ENCODE data around the gene TTC17. TPM values are rescaled to one million over a fixed set of nuclear protein-coding genes. Genes with fewer than 3 reads are reported as not detected.

TTC17 gene
- polyA plus RNA-seq, 1 donor (not counting 4 experiments of a cell fraction or from before 2014, with no cell fraction given) = 53.4 TPM

DNA sequence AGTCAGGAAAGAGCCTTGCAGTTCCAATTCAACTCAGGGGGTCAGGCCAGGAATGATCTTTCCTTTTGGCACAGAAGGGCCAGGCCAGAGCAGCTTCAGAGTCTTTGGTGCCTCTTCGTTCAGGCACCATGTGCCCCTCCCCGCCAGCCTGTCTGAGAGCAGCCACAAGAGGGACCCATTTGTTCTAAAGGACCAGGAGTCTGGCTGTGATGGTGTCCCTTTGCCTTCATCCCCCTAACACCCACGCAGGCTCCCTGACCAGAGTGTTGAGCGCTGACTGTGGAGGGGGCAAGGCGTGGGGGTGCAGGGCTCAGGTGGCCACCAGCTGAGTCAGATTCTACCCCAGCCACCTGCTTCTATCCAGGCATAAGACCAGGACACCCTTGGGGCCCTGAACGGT lies 156.4 kb downstream of the TTC17 start:
- no peak overlapping the region for H3K9ac ChIP-seq (ENCODE audit: control insufficient read depth, extremely low read depth, insufficient read depth, low read length)
- no peak overlapping the region for H3K4me3 ChIP-seq (ENCODE audit: control insufficient read depth in 2 of 3, extremely low read depth in 1 of 3, insufficient read depth in 2 of 3, low read depth in 1 of 3, low read length in 3 of 3)
- H3K36me3 ChIP-seq (ENCODE audit: control insufficient read depth in 2 of 2, extremely low read depth in 1 of 2, insufficient read depth in 2 of 2, low read length in 2 of 2) = no peaks in the 10 kb centered on the region
- H2AFZ ChIP-seq (ENCODE audit: control insufficient read depth, low read length) = no peak overlapping the region
- no peaks in the 10 kb centered on the region for H3K9me1 ChIP-seq (ENCODE audit: control insufficient read depth, extremely low read depth, insufficient read depth, low read length)
- no peaks in the 10 kb centered on the region for H3K79me2 ChIP-seq (ENCODE audit: control insufficient read depth, insufficient read depth, low read length)
- H3K4me2 ChIP-seq (ENCODE audit: control insufficient read depth, extremely low read depth, insufficient read depth, low read depth, low read length) = no peak overlapping the region
- no peak for DNase-seq (ENCODE audit: low read depth, low spot score)
- H3K4me1 ChIP-seq (ENCODE audit: control insufficient read depth, extremely low read depth, insufficient read depth, low read length) = peaks cover 3% of the 10 kb centered on the region
- no peak overlapping the region for H3K27ac ChIP-seq (ENCODE audit: control insufficient read depth, insufficient read depth, low read length)
- TF ChIP-seq, protein P1, sequence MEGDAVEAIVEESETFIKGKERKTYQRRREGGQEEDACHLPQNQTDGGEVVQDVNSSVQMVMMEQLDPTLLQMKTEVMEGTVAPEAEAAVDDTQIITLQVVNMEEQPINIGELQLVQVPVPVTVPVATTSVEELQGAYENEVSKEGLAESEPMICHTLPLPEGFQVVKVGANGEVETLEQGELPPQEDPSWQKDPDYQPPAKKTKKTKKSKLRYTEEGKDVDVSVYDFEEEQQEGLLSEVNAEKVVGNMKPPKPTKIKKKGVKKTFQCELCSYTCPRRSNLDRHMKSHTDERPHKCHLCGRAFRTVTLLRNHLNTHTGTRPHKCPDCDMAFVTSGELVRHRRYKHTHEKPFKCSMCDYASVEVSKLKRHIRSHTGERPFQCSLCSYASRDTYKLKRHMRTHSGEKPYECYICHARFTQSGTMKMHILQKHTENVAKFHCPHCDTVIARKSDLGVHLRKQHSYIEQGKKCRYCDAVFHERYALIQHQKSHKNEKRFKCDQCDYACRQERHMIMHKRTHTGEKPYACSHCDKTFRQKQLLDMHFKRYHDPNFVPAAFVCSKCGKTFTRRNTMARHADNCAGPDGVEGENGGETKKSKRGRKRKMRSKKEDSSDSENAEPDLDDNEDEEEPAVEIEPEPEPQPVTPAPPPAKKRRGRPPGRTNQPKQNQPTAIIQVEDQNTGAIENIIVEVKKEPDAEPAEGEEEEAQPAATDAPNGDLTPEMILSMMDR (optimal IDR thresholded peaks at IDR 0.05 in 1 of 3, IDR thresholded peaks at IDR 0.05 in 1 of 3, conservative IDR thresholded peaks at IDR 0.05 in 1 of 3; ENCODE audit: extremely low read depth in 1 of 3, insufficient read depth in 2 of 3, low read length in 3 of 3) = peak in 2 of 3 experiments; percentile 20 to 39
- no peak for TF ChIP-seq EZH2 (IDR thresholded peaks at IDR 0.05; ENCODE audit: low read length)
- H3K9me3 ChIP-seq (ENCODE audit: control insufficient read depth, low read depth, low read length) = peaks cover 3% of the 10 kb centered on the region
- H3K27me3 ChIP-seq (ENCODE audit: control insufficient read depth, extremely low read depth, insufficient read depth, low read length) = peaks cover 3% of the 10 kb centered on the region
- dilution Hi-C loops (cut with MboI; ENCODE audit: extremely low pct_ligation_motif_present, low sequenced_read_pairs) = no loop called here
- no peak for FAIRE-seq
- no peaks in the 10 kb centered on the region for H4K20me1 ChIP-seq (ENCODE audit: control insufficient read depth, extremely low read depth, insufficient read depth, low read length)

- Histone ChIP-seq H3K36me3 (ENCODE audit: control insufficient read depth in 2 of 2, extremely low read depth in 1 of 2, insufficient read depth in 2 of 2, low read length in 2 of 2) (no peaks in the 10 kb centered on the region), H3K9me1 (ENCODE audit: control insufficient read depth, extremely low read depth, insufficient read depth, low read length) (no peaks in the 10 kb centered on the region), H3K4me2 (ENCODE audit: control insufficient read depth, extremely low read depth, insufficient read depth, low read depth, low read length) (no peak overlapping the region), H3K4me1 (ENCODE audit: control insufficient read depth, extremely low read depth, insufficient read depth, low read length) (peaks cover 3% of the 10 kb centered on the region), H3K9ac (ENCODE audit: control insufficient read depth, extremely low read depth, insufficient read depth, low read length) (no peak overlapping the region), H3K27me3 (ENCODE audit: control insufficient read depth, extremely low read depth, insufficient read depth, low read length) (peaks cover 3% of the 10 kb centered on the region), H3K9me3 (ENCODE audit: control insufficient read depth, low read depth, low read length) (peaks cover 3% of the 10 kb centered on the region), H3K4me3 (ENCODE audit: control insufficient read depth in 2 of 3, extremely low read depth in 1 of 3, insufficient read depth in 2 of 3, low read depth in 1 of 3, low read length in 3 of 3) (no peak overlapping the region), H3K79me2 (ENCODE audit: control insufficient read depth, insufficient read depth, low read length) (no peaks in the 10 kb centered on the region), H4K20me1 (ENCODE audit: control insufficient read depth, extremely low read depth, insufficient read depth, low read length) (no peaks in the 10 kb centered on the region), H3K27ac (ENCODE audit: control insufficient read depth, insufficient read depth, low read length) (no peak overlapping the region), H2AFZ (ENCODE audit: control insufficient read depth, low read length) (no peak overlapping the region)
- FAIRE-seq = no peak
- TF ChIP-seq, protein P1 (optimal IDR thresholded peaks at IDR 0.05 in 1 of 3, IDR thresholded peaks at IDR 0.05 in 1 of 3, conservative IDR thresholded peaks at IDR 0.05 in 1 of 3; ENCODE audit: extremely low read depth in 1 of 3, insufficient read depth in 2 of 3, low read length in 3 of 3) = no peak
- TF ChIP-seq EZH2 (IDR thresholded peaks at IDR 0.05; ENCODE audit: low read length) = no peak
- dilution Hi-C loops (cut with MboI; ENCODE audit: extremely low pct_ligation_motif_present, low sequenced_read_pairs) = no loop called here
- DNase-seq (ENCODE audit: low read depth, low spot score) = no peak
These were observed 157.7 kb downstream of the TTC17 start for GRCh38 chr11:43516316-43516850.
